Measurements from ENCODE around the gene ELP1.
A peak's percentile ranks its signal among the peaks of the same experiment; 100 is the strongest.
"Not testable (repeated sequence)": the region's sequence is repeated elsewhere in the genome, so short reads cannot be mapped to it uniquely, and the experiment has no call there.

Gene ELP1, protein sequence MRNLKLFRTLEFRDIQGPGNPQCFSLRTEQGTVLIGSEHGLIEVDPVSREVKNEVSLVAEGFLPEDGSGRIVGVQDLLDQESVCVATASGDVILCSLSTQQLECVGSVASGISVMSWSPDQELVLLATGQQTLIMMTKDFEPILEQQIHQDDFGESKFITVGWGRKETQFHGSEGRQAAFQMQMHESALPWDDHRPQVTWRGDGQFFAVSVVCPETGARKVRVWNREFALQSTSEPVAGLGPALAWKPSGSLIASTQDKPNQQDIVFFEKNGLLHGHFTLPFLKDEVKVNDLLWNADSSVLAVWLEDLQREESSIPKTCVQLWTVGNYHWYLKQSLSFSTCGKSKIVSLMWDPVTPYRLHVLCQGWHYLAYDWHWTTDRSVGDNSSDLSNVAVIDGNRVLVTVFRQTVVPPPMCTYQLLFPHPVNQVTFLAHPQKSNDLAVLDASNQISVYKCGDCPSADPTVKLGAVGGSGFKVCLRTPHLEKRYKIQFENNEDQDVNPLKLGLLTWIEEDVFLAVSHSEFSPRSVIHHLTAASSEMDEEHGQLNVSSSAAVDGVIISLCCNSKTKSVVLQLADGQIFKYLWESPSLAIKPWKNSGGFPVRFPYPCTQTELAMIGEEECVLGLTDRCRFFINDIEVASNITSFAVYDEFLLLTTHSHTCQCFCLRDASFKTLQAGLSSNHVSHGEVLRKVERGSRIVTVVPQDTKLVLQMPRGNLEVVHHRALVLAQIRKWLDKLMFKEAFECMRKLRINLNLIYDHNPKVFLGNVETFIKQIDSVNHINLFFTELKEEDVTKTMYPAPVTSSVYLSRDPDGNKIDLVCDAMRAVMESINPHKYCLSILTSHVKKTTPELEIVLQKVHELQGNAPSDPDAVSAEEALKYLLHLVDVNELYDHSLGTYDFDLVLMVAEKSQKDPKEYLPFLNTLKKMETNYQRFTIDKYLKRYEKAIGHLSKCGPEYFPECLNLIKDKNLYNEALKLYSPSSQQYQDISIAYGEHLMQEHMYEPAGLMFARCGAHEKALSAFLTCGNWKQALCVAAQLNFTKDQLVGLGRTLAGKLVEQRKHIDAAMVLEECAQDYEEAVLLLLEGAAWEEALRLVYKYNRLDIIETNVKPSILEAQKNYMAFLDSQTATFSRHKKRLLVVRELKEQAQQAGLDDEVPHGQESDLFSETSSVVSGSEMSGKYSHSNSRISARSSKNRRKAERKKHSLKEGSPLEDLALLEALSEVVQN (N-terminal part only)

DNA sequence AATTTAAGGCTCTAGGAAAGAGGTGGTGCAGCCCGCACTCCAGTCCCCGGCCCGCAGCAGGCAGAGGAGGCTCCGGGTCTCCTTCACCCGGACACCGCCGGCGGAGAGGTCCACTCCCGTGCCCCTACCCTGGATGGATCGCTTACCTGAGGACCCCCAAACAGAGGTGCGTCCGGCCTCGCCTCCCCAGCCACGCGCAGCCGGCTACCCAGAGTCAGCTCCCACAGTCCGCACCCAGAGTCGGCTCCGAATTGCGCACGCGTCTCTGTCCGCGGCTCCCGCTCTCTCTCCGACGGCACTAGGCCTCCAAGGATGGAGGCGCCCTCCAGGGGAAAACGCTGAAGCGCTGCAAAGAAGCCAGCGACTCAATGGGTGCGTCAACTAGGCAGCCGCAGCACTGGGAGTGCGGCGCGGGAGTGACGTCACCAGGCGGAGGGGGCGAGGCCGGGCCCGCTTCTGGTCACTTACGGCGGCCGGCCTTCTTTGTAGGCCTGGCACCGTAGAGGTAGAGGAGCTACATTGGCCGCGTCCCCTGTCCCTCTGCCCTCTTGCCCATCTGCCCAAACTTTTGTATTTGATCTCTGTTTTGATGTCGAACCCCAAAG lies at the start of gene ELP1:
Gene ELP1 (minus strand): TSS at position 407 of the 605 bp plus-strand sequence. CDS start 2,978 bp downstream, outside the sequence.
- DNase-seq (ENCODE audit: low read depth) = peak; percentile 87

DNA sequence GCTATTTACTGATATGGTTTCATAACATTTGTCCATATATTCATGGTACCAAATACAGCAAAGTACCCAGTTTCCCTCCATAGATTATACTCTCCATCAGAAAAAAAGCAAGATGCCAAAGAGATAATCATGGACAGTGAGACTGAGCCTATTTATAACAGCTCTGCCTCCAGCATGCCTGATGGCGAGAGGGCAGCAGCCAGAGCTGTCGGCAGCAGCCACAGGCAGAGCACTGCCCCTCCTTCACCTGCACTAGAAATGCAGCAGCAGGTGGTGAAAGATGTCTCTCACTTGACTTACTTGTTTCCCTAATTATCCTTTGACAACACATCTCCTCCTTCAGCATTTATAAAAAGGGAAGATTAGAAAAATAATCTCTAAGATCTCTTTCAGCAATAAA lies 47.0 kb upstream of the ELP1 start:
- no peak for DNase-seq (ENCODE audit: low read depth)

DNA sequence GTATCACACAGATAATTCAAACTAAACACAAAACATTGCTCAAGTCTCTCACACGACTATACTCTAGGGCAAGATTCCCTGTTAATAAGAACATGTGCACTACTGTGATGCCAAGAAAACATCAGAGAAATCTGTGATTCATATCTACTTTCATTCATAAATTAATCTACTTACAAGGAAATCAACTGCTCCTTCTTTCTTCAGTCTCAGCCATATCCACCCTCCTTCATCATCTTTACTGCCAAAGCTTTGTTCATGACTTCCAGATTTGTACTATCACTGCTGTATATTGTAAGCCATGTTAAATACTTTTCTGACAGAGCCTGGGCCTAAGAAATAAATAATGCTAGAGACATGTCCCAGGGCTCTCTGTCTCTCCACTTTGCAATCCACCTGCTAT lies 44.3 kb upstream of the ELP1 start:
- no peak for DNase-seq (ENCODE audit: low read depth)

DNA sequence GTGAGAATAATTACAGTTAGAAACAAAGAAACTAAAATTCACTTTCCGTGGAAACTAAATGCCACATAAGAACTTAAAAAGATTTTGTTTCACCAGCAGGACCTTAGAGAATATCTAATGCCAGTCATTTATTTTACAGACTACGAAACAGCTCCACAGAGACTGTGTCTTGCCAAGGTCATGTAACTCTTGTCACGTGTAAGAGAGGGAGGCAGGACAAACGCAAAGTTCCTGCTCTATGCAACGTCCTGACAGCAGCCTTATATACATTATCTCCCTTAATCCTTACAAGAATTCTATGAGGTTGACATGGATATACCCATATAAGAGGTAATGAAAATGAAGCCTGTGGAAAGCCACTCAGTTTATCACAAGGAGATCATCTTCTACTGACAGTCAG lies 40.0 kb upstream of the ELP1 start:
- no peak for DNase-seq (ENCODE audit: low read depth)

DNA sequence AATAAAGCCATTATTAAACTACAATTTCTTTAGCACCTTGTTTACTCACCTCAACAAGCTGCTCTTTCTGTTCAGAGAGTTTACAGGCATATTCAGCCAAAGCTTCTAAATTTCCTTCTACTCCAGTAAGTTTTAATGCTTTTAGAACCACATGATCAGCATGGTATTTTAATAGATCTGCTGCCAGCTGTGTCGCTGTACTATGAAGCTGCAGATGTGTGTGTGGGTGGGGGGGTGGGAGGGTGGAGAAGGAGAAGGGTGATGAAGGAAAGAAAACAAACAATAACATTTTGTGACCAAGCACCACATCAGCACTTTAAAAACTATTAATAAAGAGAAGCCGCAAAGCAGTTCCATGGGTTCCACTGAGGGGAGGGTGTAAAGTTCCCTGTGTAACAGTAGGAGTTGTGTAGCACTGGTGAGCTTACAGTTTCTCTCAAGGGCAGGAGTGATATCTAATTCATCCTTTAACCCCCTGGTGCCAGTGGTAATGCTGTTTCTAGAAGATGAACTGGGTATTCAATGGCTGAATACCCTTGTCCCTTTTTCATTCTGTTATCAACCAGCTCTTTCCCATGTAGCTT lies 38.8 kb upstream of the ELP1 start:
- no peak for DNase-seq (ENCODE audit: low read depth)

DNA sequence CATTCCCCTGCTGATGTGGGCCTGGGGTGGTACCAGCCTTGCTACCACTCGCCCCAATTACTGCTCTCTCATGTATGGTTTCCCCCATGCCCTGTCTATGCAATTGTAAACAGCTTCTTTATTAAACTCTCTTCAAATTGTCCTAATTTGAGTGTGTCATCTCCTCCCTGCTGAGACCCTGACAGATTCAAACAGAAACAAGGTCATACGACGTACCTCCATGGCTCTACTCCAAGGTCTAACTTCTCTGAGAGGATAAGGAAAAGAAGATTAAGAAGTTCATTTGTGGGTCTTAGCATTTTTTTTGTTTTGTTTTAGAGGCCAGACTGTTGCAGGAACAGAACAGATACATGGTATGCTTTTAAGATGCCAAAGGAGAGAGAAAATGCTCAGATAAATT lies 38.3 kb upstream of the ELP1 start:
- no peak for DNase-seq (ENCODE audit: low read depth)

DNA sequence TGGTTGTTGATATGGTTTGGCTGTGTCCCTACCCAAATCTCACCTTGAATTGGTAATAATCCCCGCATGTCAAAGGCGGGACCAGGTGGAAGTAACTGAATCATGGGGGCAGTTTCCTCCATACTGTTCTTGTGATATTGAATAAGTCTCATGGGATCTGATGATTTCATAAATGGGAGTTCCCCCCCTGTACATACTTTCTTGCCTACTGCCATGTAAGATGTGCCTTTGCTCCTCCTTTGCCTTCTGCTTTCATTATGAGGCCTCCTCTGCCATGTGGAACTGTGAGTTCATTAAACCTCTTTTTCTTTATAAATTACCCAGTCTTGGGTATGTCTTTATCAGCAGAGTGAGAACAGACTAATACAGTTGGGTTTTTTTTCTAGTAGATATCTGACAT lies 37.5 kb upstream of the ELP1 start:
- not testable (repeated sequence) for DNase-seq (ENCODE audit: low read depth)

DNA sequence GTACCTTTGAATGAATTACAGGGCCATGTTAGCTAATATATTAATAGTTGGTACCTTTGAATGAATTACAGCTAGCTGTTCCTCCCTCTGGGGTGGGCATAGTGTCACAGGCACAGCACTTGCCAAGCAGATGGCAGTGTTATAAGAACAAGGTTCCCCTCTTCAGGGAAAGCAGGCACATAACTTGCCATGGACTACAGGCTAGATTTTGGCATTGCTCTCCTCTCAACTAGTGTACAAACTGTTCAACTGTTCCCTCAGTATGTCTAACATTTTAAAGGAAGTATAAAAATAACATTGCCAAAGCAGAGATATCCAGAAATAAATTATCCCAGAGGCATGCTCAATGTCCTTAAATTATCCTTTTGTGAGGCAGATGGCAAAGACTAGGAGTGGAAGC lies 34.0 kb upstream of the ELP1 start:
- DNase-seq (ENCODE audit: low read depth) = no peak

DNA sequence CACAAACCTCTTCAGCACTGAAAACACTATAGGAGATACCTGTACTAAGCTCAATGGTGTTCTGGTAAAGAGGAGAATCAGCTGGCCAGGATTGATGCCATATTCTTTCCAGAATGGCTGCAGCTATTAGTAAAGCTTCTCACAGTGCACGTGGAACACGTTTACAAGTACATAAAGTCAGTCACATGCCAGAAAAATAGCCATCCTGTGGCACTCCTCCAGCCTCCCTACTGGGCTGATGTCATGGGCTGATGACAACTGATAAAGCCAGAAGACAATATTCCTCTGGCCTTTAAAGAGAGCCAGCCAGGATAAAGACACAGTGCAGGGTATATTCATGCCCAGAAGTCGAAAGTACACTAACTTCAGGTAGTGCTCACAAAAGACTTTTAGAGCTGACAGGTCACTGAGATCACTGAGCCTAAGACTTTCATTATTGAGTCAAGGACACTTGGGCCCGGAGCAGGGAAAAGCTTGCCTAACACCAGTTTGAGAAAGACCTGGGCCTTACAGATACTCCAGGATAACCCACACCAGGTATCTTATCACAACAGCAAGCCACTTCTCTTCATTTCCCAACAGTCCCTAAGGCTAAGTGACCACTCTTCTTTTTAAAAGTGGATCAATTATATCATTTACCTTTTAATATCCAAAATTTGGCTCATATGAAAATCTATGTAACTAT lies 29.7 kb upstream of the ELP1 start:
- DNase-seq (ENCODE audit: low read depth) = no peak

DNA sequence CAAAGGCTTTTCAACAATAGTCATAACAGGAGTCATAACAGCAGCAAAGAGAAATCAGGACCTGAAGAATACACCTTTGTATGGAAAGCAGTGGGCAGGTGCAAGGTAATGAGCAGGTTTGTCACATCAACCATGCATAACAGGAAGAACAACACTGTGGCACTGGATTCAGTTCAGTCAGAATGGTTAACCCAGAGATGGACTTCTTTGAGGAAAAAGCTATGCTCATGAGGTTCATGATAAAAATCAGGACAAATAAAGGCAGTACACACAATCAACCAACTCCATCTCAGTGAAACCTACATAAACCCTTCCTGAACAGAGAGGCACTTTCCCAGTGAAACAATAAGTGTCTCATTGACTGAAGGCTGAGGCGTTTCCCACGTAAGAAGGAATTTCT lies 27.2 kb upstream of the ELP1 start:
- DNase-seq (ENCODE audit: low read depth) = no peak

DNA sequence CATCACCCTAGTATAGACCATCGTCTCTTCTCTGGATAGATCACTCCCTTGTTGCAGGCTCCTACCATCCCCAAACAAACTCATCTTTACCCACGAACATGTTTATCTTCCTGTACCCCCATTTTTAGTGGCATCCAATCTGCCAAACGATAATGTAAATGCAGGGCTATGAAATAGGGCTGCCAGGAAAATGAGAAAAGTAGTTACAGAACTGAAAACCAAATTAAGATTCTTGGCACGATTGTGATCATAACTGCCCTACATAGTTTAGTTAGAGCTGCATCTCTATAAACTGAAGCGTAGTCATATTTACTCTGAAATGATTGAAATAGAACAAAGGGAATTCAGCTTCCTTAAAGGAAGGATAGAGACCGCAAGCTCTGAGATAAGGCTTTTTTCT lies 26.4 kb upstream of the ELP1 start:
- DNase-seq (ENCODE audit: low read depth) = no peak

DNA sequence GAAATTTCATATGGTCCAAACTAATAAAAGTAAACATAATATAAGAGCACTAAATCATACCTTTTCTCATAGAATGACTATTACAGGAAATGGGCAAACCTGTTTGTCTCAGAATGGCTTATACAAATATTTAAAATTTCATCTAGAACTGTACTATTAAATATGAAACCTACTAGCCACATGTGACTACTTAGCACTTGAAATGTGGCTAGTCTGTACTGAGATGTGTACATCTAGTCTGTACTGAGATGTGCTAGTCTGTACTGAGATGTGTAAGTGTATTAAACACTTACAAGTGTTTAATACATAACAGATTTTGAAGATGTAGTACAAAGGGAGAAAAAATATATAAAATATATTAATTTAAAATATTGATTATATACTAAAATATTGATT lies 22.7 kb upstream of the ELP1 start:
- DNase-seq (ENCODE audit: low read depth) = no peak

DNA sequence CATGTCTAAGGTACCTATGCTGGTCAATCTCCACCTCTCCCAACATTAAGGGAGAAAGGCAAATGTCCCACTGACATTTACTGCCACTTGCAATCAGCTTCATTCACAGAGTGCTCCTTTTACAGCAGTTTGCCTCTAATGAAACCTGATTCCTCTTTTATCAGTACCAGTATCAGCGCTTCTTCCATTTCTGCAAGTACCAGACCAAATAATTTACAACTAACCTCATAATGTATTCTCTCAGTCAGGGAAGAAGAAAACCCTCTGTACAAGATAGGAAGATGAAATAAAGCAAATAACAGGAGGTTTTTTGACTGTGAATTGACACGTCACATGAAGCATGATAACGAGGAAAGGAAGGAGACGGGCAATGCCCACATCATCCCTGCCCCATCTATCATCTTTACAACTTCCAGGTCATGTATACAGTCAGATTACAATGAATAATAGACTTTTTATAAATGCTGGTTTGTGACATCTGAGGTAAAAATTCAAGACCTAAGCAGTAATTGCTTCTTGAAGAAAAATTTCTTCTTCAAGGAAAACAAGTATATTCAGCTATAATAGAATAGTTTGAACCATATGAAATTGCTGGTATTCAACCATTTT lies 22.2 kb upstream of the ELP1 start:
- DNase-seq (ENCODE audit: low read depth) = no peak

DNA sequence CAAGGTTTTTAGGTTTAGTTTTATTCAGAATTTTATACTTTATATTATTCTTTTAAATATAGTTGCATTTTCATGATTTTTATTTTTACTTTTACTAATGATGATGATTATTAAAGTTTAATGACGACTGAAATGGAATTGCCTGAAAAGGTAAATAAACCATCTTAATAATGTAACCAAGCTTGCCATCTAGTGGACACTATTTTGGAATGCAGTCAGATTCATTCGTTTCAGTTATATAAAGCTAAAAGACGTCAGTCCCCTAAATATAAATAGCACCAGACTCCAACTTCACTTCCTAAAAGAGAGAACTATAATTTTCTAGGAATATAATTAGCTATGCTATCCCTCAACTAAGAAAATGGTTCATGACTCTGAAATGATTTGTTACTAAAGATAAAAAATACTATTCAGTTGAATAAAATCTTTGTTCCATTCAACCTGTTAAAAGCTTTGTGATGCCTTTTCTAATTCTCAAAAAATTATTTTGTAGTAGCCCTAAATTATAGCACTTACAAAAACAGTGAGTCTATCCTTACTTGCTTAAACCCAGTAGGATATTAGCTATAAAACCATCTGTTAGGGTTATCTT lies 20.2 kb upstream of the ELP1 start:
- no peak for DNase-seq (ENCODE audit: low read depth)

DNA sequence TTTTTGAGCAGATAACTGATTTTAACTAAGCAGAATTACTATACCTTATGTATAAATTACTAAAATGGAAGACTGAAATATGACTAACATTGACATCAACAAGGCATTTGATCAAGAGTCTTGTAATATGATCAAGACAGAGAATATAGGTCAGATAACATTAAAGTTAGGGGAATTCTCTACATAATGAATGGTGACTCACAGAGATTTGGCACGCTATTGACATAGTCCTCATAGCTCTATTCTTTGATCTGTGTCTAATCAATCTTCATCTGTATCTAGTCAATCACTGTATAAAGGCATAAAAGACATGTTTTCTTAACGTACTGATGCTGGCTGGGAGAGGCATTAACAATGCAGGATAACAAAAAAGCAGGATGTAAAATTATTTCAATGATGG lies 17.7 kb upstream of the ELP1 start:
- no peak for DNase-seq (ENCODE audit: low read depth)

DNA sequence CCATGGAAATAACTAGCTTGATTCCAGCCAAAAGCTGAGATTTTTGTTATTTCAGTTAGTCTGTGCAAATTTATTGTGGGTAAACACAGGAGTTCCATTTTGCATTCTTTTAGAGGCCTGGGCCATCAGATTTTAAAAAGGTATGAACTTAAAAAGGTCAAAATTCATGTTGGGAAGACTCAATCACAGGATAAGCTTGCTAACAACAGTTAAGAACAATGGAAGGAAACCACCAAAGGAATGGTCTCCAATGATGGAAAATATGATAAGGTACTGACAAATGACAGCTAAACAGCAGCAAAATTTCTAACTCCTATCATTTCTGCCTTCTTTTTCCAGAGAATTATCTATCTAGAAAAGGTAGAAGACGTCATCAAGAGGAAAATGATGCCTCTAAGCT lies 16.2 kb upstream of the ELP1 start:
- DNase-seq (ENCODE audit: low read depth) = no peak

DNA sequence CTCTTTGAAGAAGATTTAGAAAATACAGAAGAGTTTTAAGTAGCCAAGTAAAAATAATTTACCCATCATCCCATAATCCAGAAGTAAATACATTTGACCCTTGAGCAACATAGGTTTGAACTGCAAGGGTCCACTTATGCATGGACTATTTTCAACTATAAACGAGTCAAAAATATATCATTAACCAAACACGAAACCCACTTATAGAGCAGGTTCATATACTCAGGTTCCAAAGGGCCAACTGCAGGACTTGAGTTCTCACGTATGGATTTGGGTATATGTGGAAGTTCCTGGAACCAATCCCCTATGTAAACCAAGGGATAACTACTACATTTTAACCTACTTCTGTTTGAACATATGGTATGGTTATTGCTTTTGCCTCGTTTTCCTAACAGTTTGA lies 6.1 kb upstream of the ELP1 start:
- no peak for DNase-seq (ENCODE audit: low read depth)

DNA sequence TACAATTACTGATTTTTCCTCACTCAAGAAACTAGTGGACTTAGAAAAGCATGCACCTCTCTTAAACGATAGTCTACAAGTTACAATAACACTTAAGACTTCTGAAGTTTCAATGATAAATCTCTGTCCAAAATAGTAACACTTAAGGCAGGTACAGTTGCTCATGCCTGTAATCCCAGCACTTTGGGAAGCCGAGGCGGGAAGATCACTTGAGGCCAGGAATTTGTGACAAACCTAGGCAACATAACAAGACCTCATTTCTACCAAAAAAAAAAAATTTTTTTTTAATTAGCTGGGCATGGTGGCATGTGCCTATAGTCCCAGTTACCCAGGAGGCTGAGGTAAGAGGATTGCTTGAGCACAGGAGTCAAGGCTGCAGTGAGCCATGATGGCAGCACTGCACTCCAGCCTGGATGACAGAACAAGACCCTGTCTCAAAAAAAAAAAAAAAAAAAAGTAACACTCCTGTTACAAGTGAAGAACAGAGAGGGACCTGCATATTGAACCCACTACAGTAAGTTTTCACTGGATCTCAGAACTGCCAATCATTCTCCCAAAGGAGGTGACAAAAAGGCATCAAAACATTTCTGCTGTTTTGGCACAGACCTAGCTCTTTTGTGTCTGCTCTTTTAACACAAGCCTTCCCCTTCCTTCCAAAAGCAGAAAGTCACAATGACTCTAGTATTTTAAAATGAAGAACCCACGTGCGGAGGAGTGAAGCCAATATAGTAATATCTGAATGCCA lies 3.8 kb upstream of the ELP1 start:
- no peak for DNase-seq (ENCODE audit: low read depth)

DNA sequence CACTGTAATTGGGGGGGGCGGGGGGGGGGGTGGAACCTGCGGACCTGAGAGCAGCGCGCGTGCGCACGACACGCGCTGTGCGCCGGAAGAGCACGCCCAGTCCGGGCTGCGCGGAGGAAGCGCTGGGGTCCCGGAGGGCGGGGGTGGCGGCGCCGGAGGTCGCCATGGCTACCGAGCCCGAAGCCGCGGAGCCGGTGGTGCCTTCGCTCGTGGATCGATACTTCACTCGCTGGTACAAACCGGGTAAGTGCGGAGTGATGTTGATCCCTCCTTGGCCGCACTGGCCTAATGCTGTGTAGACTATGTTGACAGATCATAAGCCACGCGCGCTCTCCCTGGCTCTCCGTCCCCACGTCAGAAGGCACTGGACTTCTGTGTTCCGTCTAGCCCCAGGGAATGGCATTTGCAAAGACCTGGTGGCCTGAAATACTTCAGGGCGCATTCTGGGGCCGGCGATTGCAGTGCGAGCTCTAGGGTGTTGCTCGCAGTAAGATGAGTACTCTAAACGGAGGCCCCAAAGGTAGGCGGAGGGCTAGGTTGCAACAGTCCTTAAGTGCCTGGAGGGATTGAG lies 484 bp upstream of the ELP1 start, which contains the start of gene ABITRAM:
Gene ABITRAM (plus strand): TSS at position 78 of the 571 bp plus-strand sequence. CDS start 87 bp downstream, at position 165.
- peak; percentile 40 for DNase-seq (ENCODE audit: low read depth)
